GM18907 (cell line): ENCODE data around the gene FGF23.
"Not testable (repeated sequence)": the region's sequence is repeated elsewhere in the genome, so short reads cannot be mapped to it uniquely, and the experiment has no call there.

Experiments
- ATAC-seq: cut with Tn5 transposase; IDR thresholded peaks from one replicate; pipeline ENCODE4 v1.9.1; 2021; ENCODE audit warnings: mild to moderate bottlenecking, moderate library complexity; ENCODE audit not compliant: unreplicated experiment

Gene FGF23

GRCh38 chr12:4379405-4379804, at the start of gene FGF23:
Gene FGF23 (minus strand): TSS chr12:4379712. CDS start chr12:4379582, 130 bp downstream.
- no peak for ATAC-seq

GRCh38 chr12:4424422-4424821, 44.9 kb upstream of the FGF23 start:
- no peak for ATAC-seq

DNA sequence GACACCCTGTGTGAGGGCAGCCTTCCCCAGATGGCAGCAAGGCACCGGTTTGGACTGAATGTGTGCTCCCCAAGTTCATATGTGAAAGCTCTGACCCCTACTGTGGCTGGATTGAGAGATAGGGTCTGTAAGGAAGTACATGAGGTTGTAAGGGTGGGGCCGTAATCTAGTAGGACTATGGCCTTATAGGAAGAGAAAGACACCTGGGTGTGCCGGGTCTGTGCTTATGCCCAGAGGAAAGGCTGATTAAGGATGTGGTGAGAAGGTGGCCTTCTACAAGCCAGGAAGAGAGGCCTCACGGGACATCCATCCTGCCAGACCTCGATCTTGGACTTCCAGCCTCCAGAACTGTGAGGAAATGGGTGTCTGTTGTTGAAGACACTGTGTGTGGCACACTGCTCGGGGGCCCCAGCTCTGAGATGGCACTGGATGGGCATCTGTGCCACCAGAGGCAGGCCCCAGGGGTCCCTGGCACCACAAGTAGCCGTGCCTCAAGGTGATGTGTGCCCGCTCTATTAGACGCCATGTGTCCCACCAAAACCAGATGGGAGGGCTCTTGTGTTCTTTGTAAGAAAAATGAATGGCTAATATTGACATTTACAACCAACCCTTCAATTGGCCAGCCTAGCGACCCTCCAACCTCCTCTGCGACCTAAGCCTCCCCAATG, 44.1 kb upstream of the FGF23 start:
- ATAC-seq: no peak

DNA sequence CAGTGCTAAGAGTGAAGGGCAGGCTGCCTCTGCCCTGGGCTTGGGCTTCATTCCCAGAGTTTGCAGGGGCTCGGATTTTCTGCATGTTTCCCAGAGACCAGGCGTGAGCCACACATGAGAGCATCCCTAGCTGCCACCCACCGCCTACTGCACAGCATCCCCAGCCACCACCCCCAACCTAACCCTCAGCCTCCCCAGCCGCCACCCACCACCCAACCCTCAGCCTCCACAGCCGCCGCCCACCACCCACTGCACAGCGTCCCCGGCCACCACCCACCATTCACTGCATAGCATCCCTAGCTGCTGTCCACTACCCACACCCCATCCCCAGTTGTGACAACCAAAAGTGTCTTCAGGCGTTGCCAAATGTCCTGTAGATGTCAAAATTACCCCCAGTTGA, 43.5 kb upstream of the FGF23 start:
- no peak for ATAC-seq

DNA sequence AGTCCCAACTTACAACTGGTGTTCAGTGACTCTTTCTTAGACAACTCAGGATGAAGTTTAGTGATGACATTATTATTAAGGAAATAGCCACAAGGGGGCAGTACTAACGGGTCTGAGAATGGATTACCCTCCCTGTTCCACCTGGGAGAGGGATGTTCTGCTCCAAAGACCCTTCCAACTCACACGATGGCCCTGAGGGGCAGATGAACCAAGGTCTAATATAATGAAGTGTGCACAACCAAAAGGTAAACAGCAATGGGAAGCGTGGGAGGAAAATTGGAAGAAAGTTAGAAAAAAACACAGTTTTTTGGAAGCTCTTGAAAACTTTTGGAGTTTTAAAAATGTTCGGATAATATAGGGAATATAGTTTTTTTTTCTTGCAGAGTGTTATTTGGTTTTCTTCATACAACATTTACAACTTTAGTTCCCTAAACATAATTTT, 42.1 kb upstream of the FGF23 start:
- no peak for ATAC-seq

GRCh38 chr12:4420138-4420670, 40.7 kb upstream of the FGF23 start:
- ATAC-seq: no peak

GRCh38 chr12:4418913-4419312, 39.4 kb upstream of the FGF23 start:
- no peak for ATAC-seq

DNA sequence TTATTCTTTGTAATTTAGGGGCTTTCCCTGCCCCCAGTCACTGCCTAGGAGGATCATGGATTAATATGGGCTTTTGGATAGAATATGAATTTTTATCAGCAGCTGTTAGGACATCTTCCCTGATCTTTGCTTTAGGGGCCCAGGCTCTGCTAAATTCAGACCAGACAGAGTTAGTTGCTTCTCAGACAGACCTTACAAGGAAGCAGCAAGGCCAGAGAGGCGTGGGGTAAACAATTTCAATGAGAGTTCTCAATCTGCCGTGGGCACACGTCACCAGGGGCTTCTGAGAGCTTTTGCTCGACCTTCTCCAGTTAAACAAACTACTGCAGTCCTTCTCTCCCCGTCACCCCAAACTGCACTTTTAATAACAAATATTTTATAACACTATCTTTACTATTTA, 38.4 kb upstream of the FGF23 start:
- no peak for ATAC-seq

GRCh38 chr12:4417455-4417854, 37.9 kb upstream of the FGF23 start:
- ATAC-seq: no peak

- no peak for ATAC-seq
Measured at GRCh38 chr12:4416276-4416675, 36.8 kb upstream of the FGF23 start.

GRCh38 chr12:4412465-4412864, 33.0 kb upstream of the FGF23 start:
- ATAC-seq: no peak

- ATAC-seq: no peak
Measured at GRCh38 chr12:4412056-4412455, 32.5 kb upstream of the FGF23 start.

GRCh38 chr12:4407136-4407535, 27.6 kb upstream of the FGF23 start:
- no peak for ATAC-seq

- ATAC-seq: not testable (repeated sequence)
Measured at GRCh38 chr12:4404877-4405637, 25.5 kb upstream of the FGF23 start.

GRCh38 chr12:4402996-4403395, 23.5 kb upstream of the FGF23 start:
- ATAC-seq: no peak

DNA sequence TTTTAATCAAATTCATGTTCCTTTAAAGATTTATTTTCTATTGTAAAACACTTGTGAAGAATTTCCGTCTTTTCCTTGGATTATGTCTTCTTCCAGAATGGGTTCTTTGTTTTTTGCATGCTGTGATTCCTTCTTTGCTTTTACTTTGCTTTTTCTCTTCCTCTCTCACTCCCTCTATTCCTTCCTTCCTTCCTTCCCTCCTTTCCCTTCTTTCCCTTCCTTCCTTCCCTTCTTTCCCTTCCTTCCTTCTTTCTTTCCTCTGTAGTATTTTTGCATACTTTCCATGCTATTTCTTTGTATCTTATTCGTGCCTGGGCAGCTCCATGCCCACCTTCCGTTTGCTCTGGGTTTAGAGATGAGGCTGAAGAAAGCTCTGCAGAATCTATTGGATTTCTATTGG, 21.6 kb upstream of the FGF23 start:
- ATAC-seq: no peak

DNA sequence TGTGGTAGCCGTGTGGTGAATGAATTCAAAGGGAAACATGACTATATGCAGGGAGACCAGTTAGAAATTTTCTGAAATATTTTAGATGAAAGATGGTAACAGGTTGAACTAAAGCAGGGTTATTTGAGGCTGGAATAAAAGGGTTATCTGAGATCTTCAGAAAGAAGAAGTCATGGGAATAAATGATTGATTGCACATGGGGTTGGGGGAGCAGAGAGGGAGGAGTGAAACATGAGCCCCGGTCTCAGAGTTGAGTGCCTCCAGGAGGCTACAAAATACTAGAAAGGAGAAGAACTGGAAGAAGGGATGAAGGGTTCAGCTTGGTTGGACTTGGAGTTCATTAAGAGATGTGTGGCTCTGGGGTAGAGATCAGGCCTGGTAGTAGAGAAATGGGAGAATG, 16.3 kb upstream of the FGF23 start:
- no peak for ATAC-seq

GRCh38 chr12:4393211-4393610, 13.7 kb upstream of the FGF23 start:
- ATAC-seq: no peak

DNA sequence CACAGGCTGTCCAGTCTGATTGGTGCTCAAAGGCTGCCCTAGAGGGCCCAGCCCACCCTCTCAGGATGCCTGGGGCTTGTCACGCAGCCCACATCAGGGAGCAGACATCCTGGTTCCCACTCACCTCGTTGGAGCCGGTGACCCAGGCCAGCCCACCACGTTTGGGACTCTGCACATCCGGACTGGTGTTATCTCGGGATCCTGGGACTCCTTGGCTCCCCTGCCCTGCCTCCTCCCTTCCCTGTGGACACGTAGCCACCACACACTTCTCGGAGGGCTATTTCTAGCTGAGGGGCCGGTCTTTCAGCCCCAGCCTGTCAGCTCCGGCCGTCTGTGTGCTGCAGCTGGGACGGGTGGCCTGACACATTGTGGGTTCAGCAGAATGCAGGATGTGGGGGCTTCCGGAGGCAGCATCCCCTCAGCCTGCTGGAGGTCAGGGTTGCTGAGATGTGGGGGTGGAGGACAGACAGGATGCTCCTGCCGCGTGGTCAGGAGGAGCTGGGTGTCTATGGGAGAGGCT, 12.8 kb upstream of the FGF23 start:
- ATAC-seq: no peak

GRCh38 chr12:4388662-4389061, 9.2 kb upstream of the FGF23 start:
- ATAC-seq: no peak

GRCh38 chr12:4388032-4388431, 8.5 kb upstream of the FGF23 start:
- no peak for ATAC-seq

DNA sequence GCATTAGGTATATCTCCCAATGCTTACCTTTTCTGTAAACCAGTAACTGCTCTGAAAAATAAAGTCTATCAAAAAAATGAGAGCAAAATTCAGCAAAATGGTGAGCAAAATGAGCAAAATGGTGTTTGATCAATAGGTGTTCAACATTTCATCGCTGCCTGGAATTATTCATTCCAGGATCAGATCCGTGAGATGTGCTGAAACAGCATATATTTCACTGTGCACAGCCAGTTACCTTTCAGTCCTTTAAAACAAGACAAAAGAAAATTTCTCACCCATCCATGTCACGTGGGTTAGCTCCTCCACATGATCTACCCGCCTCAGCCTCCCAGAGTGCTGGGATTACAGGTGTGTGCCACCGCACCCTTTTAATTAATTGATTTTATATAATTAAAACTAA, 8.1 kb upstream of the FGF23 start:
- no peak for ATAC-seq
